GM13977 (cell line): ENCODE data around the gene KLHL29.

Experiments used
- DNase-seq: peaks from one replicate; pipeline ENCODE4 v3.0.0; 2012; ENCODE audit warnings: low spot score
- in situ Hi-C: fragments of 300-500 bp; cut with MboI; formaldehyde crosslinking; loops from one replicate; pipeline ENCODE4 v1.12.0; 2022; ENCODE audit warnings: low sequenced_read_pairs, low pct_unique_long_range_greater_than_20kb, mixed read lengths, inconsistent platforms; ENCODE audit not compliant: unreplicated experiment
- TF ChIP-seq, protein P1 (sequence below): IDR thresholded peaks from 2 replicates; pipeline ENCODE4 v1.5.1; 2012; ENCODE audit warnings: mild to moderate bottlenecking, control low read depth; ENCODE audit not compliant: insufficient read depth; ENCODE audit errors: extremely low read depth, missing control alignments

KLHL29 gene

DNA sequence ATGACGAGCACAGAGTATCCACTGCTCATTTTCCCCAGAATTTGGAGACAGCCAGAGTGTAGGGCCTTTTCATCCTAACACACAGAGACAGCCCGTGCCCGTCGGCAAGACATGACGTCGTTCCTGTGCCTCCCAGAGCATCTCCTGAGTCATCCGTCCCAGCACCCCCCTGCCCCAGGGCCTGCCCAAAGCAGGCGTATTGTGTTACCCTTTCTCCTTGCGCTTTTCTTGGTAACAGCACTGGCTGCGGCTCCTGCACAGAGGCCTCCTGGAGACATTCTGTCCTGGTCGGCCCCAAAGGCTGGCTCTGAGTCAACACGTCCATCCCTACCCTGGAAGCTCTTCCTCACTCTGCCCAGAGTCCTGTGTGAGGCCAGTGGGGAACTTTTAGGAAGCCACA lies 217.1 kb downstream of the KLHL29 start:
- in situ Hi-C loops, result no loop called here
- TF ChIP-seq, protein P1, sequence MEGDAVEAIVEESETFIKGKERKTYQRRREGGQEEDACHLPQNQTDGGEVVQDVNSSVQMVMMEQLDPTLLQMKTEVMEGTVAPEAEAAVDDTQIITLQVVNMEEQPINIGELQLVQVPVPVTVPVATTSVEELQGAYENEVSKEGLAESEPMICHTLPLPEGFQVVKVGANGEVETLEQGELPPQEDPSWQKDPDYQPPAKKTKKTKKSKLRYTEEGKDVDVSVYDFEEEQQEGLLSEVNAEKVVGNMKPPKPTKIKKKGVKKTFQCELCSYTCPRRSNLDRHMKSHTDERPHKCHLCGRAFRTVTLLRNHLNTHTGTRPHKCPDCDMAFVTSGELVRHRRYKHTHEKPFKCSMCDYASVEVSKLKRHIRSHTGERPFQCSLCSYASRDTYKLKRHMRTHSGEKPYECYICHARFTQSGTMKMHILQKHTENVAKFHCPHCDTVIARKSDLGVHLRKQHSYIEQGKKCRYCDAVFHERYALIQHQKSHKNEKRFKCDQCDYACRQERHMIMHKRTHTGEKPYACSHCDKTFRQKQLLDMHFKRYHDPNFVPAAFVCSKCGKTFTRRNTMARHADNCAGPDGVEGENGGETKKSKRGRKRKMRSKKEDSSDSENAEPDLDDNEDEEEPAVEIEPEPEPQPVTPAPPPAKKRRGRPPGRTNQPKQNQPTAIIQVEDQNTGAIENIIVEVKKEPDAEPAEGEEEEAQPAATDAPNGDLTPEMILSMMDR, result no peak
- no peak for DNase-seq

DNA sequence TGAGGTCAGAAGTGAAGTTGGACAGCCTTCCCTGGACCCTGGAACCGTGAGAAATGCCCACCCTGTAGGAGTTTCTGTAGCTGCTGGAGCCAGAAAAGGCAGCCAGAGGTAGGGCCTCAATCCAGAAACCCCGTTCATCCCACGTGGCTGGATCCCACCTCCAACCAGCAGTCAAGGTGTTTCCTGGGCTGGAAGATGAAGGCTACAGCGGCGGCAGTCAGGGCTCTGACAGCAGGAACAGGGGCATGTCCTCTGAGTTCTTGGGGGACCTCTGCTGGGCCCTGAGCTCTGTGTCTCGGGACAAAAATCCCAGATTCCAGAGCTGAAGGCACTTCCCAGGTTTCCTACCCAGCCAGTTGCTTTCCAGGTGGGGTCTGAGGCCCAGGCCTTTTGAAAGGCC lies 218.2 kb downstream of the KLHL29 start:
- DNase-seq, result no peak
- in situ Hi-C loops, result no loop called here
- TF ChIP-seq, protein P1, result no peak

DNA sequence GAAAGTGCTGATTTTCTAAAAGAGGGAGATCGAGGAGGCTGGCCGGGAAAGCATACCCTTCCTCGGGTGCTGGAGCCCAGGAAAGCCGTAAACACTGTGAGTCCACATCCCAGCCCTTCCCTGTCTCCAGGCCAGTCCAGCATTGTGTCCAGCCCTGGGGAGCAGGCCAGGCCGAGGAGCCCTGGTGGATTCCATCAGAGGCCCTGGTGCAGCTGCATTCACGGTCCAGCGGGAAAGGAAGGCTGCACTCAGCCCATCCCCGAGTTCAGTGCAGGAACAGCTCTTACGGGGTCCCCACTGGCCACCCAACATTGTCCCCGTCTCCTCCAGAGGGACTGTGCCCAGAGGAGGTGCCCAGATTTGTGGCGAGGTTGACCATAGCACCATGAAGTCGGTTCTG lies 218.6 kb downstream of the KLHL29 start:
- TF ChIP-seq, protein P1, result no peak
- in situ Hi-C loops, result no loop called here
- no peak for DNase-seq

DNA sequence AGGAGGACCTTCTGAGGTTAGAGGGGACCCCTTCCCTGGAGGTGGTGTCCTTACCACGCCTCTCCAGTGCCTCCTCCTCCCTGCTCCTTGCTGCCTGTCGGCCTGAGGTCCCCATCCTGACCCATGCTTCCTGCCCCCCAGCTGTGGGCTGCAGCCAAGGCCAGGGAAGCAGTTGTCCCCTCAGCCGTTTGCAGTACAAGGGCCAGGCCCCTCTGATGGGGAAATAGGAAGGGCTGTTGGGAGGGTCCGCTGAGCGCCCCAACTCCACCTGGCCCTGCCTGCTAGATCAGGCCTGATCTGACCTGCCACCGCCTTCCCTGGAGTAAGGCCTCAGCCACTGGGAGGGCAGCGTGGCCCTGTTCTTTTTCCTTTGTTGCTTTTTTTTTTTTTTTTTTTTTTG lies 219.8 kb downstream of the KLHL29 start:
- in situ Hi-C loops, result no loop called here
- TF ChIP-seq, protein P1, result no peak
- DNase-seq, result no peak

DNA sequence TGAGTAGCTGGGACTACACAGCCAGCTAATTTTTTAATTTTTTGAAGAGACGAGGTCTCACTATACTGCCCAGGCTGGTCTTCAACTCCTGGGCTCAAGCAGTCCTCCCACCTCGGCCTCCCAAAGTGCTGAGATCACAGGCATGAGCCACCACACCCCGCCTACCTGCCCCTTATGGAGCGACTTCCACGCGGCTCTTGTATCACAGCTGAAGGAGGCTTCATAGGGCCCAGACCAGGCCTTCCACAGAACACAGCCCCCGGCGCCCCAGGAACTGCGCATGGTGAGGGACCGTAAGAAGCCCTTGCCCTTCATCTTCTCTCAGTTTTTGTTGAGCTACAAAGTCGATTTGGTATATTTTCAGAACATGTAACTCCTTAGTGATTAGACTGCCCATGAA lies 220.3 kb downstream of the KLHL29 start:
- in situ Hi-C loops, result no loop called here
- DNase-seq, result no peak
- TF ChIP-seq, protein P1, result no peak

DNA sequence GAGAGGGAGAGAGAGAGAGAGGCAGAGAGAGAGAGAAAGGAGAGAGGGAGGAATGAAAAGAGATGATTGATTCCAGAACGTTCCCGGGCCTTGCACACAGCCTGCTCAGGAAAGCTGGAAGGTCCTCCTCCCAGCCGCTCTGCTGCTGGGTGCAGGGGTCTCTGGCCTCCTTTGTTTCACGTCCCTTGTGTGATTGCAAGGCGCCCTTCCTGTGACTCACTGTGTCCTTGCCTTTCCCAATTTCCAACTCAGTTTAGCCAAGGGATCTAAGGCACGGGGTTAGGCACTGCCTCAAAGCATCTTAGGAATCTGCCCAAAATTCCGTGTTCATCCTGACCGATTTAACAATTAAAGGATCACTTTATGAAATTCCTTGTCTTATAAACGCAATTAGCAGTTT lies 221.2 kb downstream of the KLHL29 start:
- in situ Hi-C loops, result no loop called here
- no peak for DNase-seq

More for the DNA sequence above, 221.2 kb downstream of the KLHL29 start:
- TF ChIP-seq, protein P1, result no peak
